Fibroblast of lung (primary cell): ENCODE data around the gene TIAM2. TPM values are rescaled to one million over a fixed set of nuclear protein-coding genes. Genes with fewer than 3 reads are reported as not detected.

Source experiments
- DNase-seq, 2 donors: peaks; one replicate each; pipeline versions ENCODE4 v3.0.0 to v3.0.0-alpha.2; 2010; ENCODE audit warnings: low read depth in 2 of 2
- H2AFZ ChIP-seq: 2 replicates; pipeline ENCODE4 v1.5.1; 2012; ENCODE audit warnings: low read length, control low read depth, inconsistent platforms
- H3K27ac ChIP-seq: 2 replicates; pipeline ENCODE4 v1.5.1; 2011; ENCODE audit warnings: low read length, control low read depth; ENCODE audit not compliant: insufficient read depth
- H3K27me3 ChIP-seq: 2 replicates; pipeline ENCODE4 v1.5.1; 2011; ENCODE audit warnings: mild to moderate bottlenecking, low read length; ENCODE audit not compliant: control insufficient read depth, insufficient read depth
- H3K36me3 ChIP-seq: 2 replicates; pipeline ENCODE4 v1.5.1; 2011; ENCODE audit warnings: low read length; ENCODE audit not compliant: control insufficient read depth, insufficient read depth
- H3K4me1 ChIP-seq: 2 replicates; pipeline ENCODE4 v1.5.1; 2011; ENCODE audit warnings: low read length; ENCODE audit not compliant: control insufficient read depth, insufficient read depth; ENCODE audit errors: extremely low read depth
- H3K4me2 ChIP-seq: 2 replicates; pipeline ENCODE4 v1.5.1; 2011; ENCODE audit warnings: low read length, control low read depth; ENCODE audit not compliant: insufficient read depth; ENCODE audit errors: extremely low read depth
- H3K4me3 ChIP-seq, 4 experiments: fragments of 200-600 bp in 1 of 4; sonication (generic) in 1 of 4; replicated peaks in 1 of 4; 2 replicates each; pipeline ENCODE4 v1.5.1; 2011 to 2016; ENCODE audit warnings: low read length in 4 of 4, low read depth in 3 of 4, mild to moderate bottlenecking in 3 of 4, control low read depth in 2 of 4, inconsistent platforms in 1 of 4, mixed read lengths in 1 of 4; ENCODE audit not compliant: insufficient read depth in 1 of 4; ENCODE audit errors: control extremely low read depth in 1 of 4
- H3K79me2 ChIP-seq: 2 replicates; pipeline ENCODE4 v1.5.1; 2012; ENCODE audit warnings: mild to moderate bottlenecking, low read length, inconsistent platforms; ENCODE audit not compliant: control insufficient read depth, insufficient read depth
- H3K9ac ChIP-seq: 2 replicates; pipeline ENCODE4 v1.5.1; 2011; ENCODE audit warnings: mild to moderate bottlenecking, low read length, control low read depth; ENCODE audit not compliant: insufficient read depth
- H3K9me3 ChIP-seq: 2 replicates; pipeline ENCODE4 v1.5.1; 2012; ENCODE audit warnings: low read depth, low read length; ENCODE audit not compliant: control insufficient read depth, insufficient read depth
- H4K20me1 ChIP-seq: 2 replicates; pipeline ENCODE4 v1.5.1; 2011; ENCODE audit warnings: low read length; ENCODE audit not compliant: control insufficient read depth, insufficient read depth; ENCODE audit errors: extremely low read depth
- EZH2 ChIP-seq: IDR thresholded peaks from 2 replicates; pipeline ENCODE4 v1.5.1; 2012; ENCODE audit warnings: low read length, control low read depth, mild to moderate bottlenecking; ENCODE audit errors: missing control alignments
- polyA plus RNA-seq, 2 donors: library from polyadenylated mRNA; depleted of rRNA in 1 of 2; stranded (reverse) in 1 of 2; unstranded in 1 of 2; fragments of >200 nt; gene quantifications; 2 replicates each; pipeline ENCODE4 v1.2.1, GENCODE V29; 2011 to 2012; ENCODE audit warnings: missing spikeins in 1 of 2
- total RNA-seq: library from RNA; depleted of rRNA; stranded (reverse); fragments of >200 nt; gene quantifications from 2 replicates; pipeline ENCODE4 v1.2.1, GENCODE V29; 2014
- TF ChIP-seq, protein P1 (sequence below), 2 donors: IDR thresholded peaks in 1 of 2; conservative IDR thresholded peaks in 1 of 2; 1 replicate in 1 of 2; 2 replicates in 1 of 2; pipeline ENCODE4 v1.5.1; 2011 to 2012; ENCODE audit warnings: low read length in 2 of 2, control low read depth in 1 of 2, inconsistent platforms in 1 of 2, low read depth in 1 of 2, mild to moderate bottlenecking in 1 of 2

Gene TIAM2
- total and polyA plus RNA-seq, 2 donors (not counting 1 experiment from before 2014, with no cell fraction given) = 6.2 to 11.2 TPM

DNA sequence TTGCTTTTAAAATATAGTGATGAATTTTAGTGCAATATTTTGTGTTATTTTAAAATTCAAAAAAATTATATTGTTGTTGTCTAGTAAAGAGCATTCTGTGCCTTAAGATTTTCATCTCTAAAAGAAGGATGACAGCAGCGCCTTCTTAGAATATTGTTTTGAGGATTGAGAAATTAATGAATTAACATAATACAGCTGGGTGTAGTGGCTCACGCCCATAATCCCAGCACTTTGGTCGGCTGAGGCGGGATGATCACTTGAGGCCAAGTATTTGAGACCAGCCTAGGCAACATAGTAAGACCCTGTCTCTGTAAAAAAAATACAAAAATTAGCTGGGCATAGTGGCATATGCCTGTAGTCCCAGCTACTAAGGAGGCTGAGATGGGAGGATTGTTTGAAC is 6.8 kb downstream of the TIAM2 start:
- Histone ChIP-seq H3K4me3 (no peak overlapping the region), H3K27ac (no peak overlapping the region), H3K27me3 (peaks cover 2% of the 10 kb centered on the region), H3K4me1 (no peaks in the 10 kb centered on the region), H3K9ac (no peak overlapping the region), H3K79me2 (no peaks in the 10 kb centered on the region), H3K36me3 (no peaks in the 10 kb centered on the region), H4K20me1 (no peaks in the 10 kb centered on the region), H2AFZ (no peak overlapping the region), H3K9me3 (no peaks in the 10 kb centered on the region), H3K4me2 (no peak overlapping the region)
- DNase-seq = no peak
- TF ChIP-seq EZH2 = no peak
- TF ChIP-seq, protein P1, sequence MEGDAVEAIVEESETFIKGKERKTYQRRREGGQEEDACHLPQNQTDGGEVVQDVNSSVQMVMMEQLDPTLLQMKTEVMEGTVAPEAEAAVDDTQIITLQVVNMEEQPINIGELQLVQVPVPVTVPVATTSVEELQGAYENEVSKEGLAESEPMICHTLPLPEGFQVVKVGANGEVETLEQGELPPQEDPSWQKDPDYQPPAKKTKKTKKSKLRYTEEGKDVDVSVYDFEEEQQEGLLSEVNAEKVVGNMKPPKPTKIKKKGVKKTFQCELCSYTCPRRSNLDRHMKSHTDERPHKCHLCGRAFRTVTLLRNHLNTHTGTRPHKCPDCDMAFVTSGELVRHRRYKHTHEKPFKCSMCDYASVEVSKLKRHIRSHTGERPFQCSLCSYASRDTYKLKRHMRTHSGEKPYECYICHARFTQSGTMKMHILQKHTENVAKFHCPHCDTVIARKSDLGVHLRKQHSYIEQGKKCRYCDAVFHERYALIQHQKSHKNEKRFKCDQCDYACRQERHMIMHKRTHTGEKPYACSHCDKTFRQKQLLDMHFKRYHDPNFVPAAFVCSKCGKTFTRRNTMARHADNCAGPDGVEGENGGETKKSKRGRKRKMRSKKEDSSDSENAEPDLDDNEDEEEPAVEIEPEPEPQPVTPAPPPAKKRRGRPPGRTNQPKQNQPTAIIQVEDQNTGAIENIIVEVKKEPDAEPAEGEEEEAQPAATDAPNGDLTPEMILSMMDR (conservative IDR thresholded peaks at IDR 0.05 in 1 of 2, IDR thresholded peaks at IDR 0.05 in 1 of 2; ENCODE audit: low read depth in 1 of 2, low read length in 2 of 2) = no peak

DNA sequence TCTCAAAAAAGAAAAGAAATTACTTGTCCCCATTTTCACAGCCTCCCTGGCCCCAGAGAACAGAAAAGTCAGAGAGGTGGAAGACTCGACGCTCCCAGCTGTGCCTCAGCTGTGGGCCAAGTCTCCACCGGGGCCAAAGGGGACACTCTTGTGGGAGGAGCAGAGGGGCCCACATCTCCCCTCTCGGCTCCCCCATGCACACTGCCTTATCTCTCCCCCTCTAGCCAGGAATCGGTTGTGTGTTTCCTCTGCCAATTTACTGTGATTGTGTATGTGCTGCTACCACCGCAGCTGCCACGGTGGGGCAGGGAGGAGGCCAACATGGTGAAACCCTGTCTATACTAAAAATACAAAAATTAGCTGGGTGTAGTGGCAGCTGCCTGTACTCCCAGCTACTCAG is 8.4 kb downstream of the TIAM2 start:
- H3K27me3 ChIP-seq = no peaks in the 10 kb centered on the region
- no peak overlapping the region for H3K4me2 ChIP-seq
- H3K79me2 ChIP-seq = no peaks in the 10 kb centered on the region
- H3K4me1 ChIP-seq = no peaks in the 10 kb centered on the region
- H3K27ac ChIP-seq = no peak overlapping the region
- H3K9me3 ChIP-seq = no peaks in the 10 kb centered on the region
- TF ChIP-seq EZH2 = no peak
- TF ChIP-seq, protein P1 (conservative IDR thresholded peaks at IDR 0.05 in 1 of 2, IDR thresholded peaks at IDR 0.05 in 1 of 2; ENCODE audit: low read depth in 1 of 2, low read length in 2 of 2) = no peak
- no peak overlapping the region for H3K9ac ChIP-seq
- H3K4me3 ChIP-seq = no peak overlapping the region
- DNase-seq = no peak
- no peak overlapping the region for H2AFZ ChIP-seq
- no peaks in the 10 kb centered on the region for H4K20me1 ChIP-seq
- H3K36me3 ChIP-seq = no peaks in the 10 kb centered on the region

GRCh38 chr6:155004017-155004416 is 8.9 kb downstream of the TIAM2 start:
- no peak for DNase-seq
- Histone ChIP-seq H4K20me1 (no peaks in the 10 kb centered on the region), H3K9ac (no peak overlapping the region), H3K79me2 (no peaks in the 10 kb centered on the region), H3K4me1 (no peaks in the 10 kb centered on the region), H2AFZ (no peak overlapping the region), H3K36me3 (no peaks in the 10 kb centered on the region), H3K4me2 (no peak overlapping the region), H3K27ac (no peak overlapping the region), H3K9me3 (no peaks in the 10 kb centered on the region), H3K4me3 (no peak overlapping the region), H3K27me3 (no peaks in the 10 kb centered on the region)
- TF ChIP-seq, protein P1 (conservative IDR thresholded peaks at IDR 0.05 in 1 of 2, IDR thresholded peaks at IDR 0.05 in 1 of 2; ENCODE audit: low read depth in 1 of 2, low read length in 2 of 2) = no peak
- no peak for TF ChIP-seq EZH2
